Measurements from ENCODE around the gene HECW1. TPM values are rescaled to one million over a fixed set of nuclear protein-coding genes. Genes with fewer than 3 reads are reported as not detected.

The HECW1 gene
- total RNA-seq, 1 experiment from 2014 or later = 0.77 TPM

DNA sequence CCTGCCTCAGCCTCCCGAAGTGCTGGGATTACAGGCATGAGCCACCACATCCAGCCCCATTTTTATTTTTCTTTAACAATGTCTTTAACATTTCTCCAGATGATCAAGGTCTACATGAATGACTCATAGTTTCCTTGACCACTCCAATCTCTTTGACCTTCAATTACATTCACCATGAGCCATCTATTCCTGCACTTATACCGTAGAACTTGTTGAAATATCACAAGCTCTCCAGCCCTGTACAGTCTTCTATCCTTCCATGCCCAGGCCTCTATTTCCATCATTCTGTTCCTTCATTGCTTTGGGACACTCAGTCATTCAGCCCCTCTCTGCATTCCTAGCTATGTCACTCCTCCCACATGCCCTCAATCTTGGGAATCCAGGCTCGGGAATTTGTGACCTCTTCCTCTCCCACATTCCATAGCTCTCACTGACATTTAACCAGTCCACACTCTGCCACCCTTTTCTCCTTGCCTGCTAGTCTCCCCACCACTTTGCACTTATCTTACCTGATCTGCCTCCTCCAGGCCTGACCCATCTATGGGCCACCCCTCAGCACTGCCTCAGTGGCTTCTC is 318.7 kb downstream of the HECW1 start:
- ChIA-PET POLR2A (no interaction called here), CTCF (no interaction called here)
- intact Hi-C loops (cut with micrococcal nuclease; ENCODE audit: unreplicated experiment) = no loop called here
- TF ChIP-seq SIN3A (IDR thresholded peaks at IDR 0.05; ENCODE audit: borderline replicate concordance, insufficient read depth, low read depth, low read length) (no peak), TCF7L2 (IDR thresholded peaks at IDR 0.05; ENCODE audit: low read depth, low read length) (no peak), POLR2AphosphoS5 (IDR thresholded peaks at IDR 0.05; ENCODE audit: low read depth, low read length) (no peak)
- TF ChIP-seq, protein P1, sequence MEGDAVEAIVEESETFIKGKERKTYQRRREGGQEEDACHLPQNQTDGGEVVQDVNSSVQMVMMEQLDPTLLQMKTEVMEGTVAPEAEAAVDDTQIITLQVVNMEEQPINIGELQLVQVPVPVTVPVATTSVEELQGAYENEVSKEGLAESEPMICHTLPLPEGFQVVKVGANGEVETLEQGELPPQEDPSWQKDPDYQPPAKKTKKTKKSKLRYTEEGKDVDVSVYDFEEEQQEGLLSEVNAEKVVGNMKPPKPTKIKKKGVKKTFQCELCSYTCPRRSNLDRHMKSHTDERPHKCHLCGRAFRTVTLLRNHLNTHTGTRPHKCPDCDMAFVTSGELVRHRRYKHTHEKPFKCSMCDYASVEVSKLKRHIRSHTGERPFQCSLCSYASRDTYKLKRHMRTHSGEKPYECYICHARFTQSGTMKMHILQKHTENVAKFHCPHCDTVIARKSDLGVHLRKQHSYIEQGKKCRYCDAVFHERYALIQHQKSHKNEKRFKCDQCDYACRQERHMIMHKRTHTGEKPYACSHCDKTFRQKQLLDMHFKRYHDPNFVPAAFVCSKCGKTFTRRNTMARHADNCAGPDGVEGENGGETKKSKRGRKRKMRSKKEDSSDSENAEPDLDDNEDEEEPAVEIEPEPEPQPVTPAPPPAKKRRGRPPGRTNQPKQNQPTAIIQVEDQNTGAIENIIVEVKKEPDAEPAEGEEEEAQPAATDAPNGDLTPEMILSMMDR (IDR thresholded peaks at IDR 0.05) = no peak
- TF ChIP-seq, protein P2, sequence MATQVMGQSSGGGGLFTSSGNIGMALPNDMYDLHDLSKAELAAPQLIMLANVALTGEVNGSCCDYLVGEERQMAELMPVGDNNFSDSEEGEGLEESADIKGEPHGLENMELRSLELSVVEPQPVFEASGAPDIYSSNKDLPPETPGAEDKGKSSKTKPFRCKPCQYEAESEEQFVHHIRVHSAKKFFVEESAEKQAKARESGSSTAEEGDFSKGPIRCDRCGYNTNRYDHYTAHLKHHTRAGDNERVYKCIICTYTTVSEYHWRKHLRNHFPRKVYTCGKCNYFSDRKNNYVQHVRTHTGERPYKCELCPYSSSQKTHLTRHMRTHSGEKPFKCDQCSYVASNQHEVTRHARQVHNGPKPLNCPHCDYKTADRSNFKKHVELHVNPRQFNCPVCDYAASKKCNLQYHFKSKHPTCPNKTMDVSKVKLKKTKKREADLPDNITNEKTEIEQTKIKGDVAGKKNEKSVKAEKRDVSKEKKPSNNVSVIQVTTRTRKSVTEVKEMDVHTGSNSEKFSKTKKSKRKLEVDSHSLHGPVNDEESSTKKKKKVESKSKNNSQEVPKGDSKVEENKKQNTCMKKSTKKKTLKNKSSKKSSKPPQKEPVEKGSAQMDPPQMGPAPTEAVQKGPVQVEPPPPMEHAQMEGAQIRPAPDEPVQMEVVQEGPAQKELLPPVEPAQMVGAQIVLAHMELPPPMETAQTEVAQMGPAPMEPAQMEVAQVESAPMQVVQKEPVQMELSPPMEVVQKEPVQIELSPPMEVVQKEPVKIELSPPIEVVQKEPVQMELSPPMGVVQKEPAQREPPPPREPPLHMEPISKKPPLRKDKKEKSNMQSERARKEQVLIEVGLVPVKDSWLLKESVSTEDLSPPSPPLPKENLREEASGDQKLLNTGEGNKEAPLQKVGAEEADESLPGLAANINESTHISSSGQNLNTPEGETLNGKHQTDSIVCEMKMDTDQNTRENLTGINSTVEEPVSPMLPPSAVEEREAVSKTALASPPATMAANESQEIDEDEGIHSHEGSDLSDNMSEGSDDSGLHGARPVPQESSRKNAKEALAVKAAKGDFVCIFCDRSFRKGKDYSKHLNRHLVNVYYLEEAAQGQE (IDR thresholded peaks at IDR 0.05; ENCODE audit: insufficient read depth in 1 of 2, low read depth in 2 of 2, low read length in 1 of 2) = no peak
- Histone ChIP-seq H3K4me3 (ENCODE audit: low read depth in 2 of 2, low read length in 2 of 2) (no peak overlapping the region), H3K4me1 (ENCODE audit: control insufficient read depth, insufficient read depth, low read length) (no peaks in the 10 kb centered on the region), H3K27ac (ENCODE audit: low read length) (no peak overlapping the region), H3K27me3 (ENCODE audit: control insufficient read depth, insufficient read depth, low read length) (no peaks in the 10 kb centered on the region), H3K36me3 (ENCODE audit: control insufficient read depth, insufficient read depth, low read length) (no peaks in the 10 kb centered on the region), H3K9me3 (ENCODE audit: control insufficient read depth, insufficient read depth, low read depth, low read length) (no peaks in the 10 kb centered on the region)
- ATAC-seq (no peak), DNase-seq (ENCODE audit: low read depth, low spot score) (no peak)
- in situ Hi-C loops (cut with HindIII; ENCODE audit: low pct_unique_long_range_greater_than_20kb, low sequenced_read_pairs) = no loop called here
- BruUV-seq (replicated peaks) = no TSS peak

GRCh38 chr7:43433639-43434038 is 321.2 kb downstream of the HECW1 start:
- DNase-seq (ENCODE audit: low read depth, low spot score) (no peak), ATAC-seq (no peak)
- Histone ChIP-seq H3K4me3 (ENCODE audit: low read depth in 2 of 2, low read length in 2 of 2) (no peak overlapping the region), H3K4me1 (ENCODE audit: control insufficient read depth, insufficient read depth, low read length) (no peaks in the 10 kb centered on the region), H3K9me3 (ENCODE audit: control insufficient read depth, insufficient read depth, low read depth, low read length) (no peaks in the 10 kb centered on the region), H3K27me3 (ENCODE audit: control insufficient read depth, insufficient read depth, low read length) (no peaks in the 10 kb centered on the region; the same call in 1 of the 2 replicates), H3K36me3 (ENCODE audit: control insufficient read depth, insufficient read depth, low read length) (no peaks in the 10 kb centered on the region), H3K27ac (ENCODE audit: low read length) (no peak overlapping the region)
- no TSS peak for BruUV-seq (replicated peaks)
- ChIA-PET CTCF (no interaction called here), POLR2A (no interaction called here)
- in situ Hi-C loops (cut with HindIII; ENCODE audit: low pct_unique_long_range_greater_than_20kb, low sequenced_read_pairs) = no loop called here
- TF ChIP-seq POLR2AphosphoS5 (IDR thresholded peaks at IDR 0.05; ENCODE audit: low read depth, low read length) (no peak), SIN3A (IDR thresholded peaks at IDR 0.05; ENCODE audit: borderline replicate concordance, insufficient read depth, low read depth, low read length) (no peak), TCF7L2 (IDR thresholded peaks at IDR 0.05; ENCODE audit: low read depth, low read length) (no peak)
- TF ChIP-seq, protein P2 (IDR thresholded peaks at IDR 0.05; ENCODE audit: insufficient read depth in 1 of 2, low read depth in 2 of 2, low read length in 1 of 2) = no peak
- TF ChIP-seq, protein P1 (IDR thresholded peaks at IDR 0.05) = no peak
- intact Hi-C loops (cut with micrococcal nuclease; ENCODE audit: unreplicated experiment) = no loop called here
